Measurements from ENCODE around the gene TDRD5.
A peak's percentile ranks its signal among the peaks of the same experiment; 100 is the strongest.
"Not testable (repeated sequence)": the region's sequence is repeated elsewhere in the genome, so short reads cannot be mapped to it uniquely, and the experiment has no call there.

TDRD5 gene

GRCh38 chr1:179599623-179600249 lies 8.1 kb downstream of the TDRD5 start:
- DNase-seq: peak; percentile 49

DNA sequence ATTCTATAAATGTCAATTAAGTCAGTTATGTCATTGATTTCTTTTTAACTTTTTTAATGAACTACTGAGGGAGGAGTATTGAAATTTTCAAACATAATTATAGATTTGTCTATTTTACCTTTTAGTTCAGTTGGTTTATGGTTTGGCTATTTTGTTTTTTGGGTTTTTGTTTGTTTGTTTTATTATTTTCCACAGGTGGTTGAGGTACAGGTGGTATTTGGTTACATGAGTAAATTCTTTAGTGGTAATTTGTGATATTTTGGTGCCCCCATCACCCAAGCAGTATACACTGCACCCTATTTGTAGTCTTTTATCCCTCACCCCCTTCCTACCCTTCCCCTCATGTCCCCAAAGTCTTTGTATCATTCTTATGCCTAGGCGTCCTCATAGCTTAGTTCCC lies 9.5 kb downstream of the TDRD5 start:
- DNase-seq: no peak

- DNase-seq: no peak
Observed at GRCh38 chr1:179612361-179612760, 20.7 kb downstream of the TDRD5 start.

GRCh38 chr1:179630719-179631118 lies 39.1 kb downstream of the TDRD5 start:
- no peak for DNase-seq

DNA sequence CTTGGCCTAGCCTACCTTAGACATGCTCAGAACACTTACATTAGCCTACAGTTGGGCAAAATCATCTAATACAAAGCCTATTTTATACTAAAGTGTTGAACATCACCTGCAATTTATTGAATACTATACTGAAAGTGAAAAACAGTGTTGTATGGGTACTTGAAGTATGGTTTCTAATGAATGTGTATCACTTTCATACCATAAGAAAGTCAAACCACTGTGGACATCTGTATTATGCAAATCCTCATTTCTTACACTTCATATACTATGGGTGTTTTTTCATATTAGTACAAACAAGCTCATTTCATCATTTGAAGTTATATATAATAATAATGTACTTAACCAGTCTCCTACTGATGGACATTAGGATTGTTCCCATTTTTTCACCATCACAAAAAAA lies 41.2 kb downstream of the TDRD5 start:
- DNase-seq: no peak

DNA sequence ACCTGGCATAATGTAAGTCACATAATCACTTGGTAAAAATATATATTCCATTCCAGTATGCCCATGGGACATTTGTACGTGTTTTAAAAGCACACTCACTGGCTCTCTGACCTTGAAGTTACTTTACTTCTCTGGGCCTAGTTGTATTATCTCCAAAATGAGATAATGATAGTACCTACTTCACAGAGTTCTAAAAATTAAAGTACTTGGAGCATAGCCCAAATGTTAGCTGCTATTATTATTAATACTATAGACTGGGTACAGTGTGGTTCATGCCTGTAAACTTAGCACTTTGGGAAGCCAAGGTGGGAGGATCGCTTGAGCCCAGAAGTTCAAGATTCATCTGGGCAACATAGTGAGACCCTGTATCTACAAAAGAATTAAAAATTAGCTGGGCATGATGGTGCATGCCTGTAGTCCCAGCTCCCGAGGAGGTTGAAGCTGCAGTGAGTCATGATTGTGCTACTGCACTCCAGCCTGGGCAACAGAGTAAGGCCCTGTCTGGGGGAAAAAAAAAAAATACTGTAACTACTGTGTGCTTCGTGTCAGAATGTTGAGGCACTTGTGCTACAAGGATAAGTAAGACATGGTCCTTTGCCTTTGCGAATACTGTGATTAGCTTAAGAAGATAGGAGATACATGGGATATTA lies 45.7 kb downstream of the TDRD5 start:
- DNase-seq: no peak

GRCh38 chr1:179661018-179661417 lies 69.4 kb downstream of the TDRD5 start:
- DNase-seq: no peak

- no peak for DNase-seq
Observed at GRCh38 chr1:179663810-179664209, 72.2 kb downstream of the TDRD5 start.

- DNase-seq: no peak
Observed at GRCh38 chr1:179677882-179678281, 86.2 kb downstream of the TDRD5 start.

DNA sequence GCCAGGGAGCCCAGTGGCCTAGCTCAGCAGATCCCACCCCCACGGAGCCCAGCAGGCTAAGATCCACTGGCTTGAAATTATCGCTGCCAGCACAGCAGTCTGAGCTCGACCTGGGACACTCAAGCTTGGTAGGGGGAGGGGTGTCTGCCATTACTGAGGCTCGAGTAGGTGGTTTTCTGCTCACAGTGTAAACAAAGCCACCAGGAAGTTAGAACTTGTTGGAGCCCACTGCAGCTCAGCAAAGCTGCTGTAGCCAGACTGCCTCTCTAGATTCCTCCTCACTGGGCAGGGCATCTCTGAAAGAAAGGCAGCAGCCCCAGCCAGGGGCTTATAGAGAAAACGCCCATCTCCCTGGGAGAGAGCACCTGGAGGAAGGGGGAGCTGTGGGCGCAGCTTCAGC lies 102.9 kb downstream of the TDRD5 start:
- not testable (repeated sequence) for DNase-seq

DNA sequence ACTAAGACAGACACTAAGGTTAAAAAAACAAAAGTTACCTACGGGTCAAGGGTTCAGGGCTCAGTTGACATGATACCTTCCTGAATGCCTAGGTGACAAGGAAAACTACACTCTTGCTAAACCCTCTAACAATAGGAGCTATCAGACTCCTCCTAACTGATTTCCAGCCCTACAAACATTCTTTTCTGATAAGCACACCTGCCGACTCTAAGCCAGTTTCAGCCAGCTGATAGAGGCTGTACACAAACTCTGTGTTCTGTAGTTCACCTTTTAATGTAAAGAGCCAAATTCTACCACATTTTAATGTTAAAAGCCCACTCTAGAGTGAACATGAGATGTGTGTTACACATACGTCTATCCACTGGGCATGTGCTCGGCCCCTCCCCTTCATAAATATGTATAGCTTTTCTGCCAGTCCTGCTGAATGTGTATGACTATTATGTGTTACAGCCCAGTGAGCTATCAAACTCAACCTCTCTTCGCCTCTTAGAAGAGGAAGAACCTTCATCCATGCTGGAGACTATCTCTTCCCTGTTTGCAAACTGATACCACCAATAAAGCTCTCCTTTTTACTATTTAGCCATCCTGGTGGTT lies 111.4 kb downstream of the TDRD5 start:
- no peak for DNase-seq

DNA sequence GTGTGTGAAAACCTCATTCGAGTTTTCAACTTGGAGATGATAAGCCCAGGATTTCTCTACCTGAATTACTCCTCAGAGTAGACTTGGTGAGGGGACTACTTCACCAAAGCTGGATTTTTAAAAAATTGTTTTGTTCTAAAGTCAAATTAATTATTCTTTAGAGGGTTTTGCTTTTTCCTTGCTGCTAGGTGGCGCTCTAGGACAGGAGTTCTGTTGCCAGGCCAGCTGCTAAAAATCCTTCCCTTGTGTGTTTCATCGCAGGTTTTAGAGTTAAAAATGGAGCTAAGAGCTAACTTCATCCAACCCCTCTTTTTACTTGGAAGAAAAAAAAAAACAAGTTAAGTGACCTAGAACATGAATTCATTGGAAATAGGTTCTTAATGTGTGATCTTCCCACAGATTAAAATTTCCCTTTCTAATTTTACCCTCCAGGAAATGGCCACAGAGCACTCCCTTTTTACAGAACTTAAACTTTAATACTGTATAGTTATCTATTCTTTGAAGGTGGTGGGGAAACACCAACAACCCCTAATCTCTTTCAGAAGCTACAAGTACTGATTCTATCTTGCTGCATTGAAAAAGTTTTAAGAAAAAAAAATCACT lies 114.8 kb downstream of the TDRD5 start:
- peak; percentile 21 for DNase-seq

- DNase-seq: no peak
Observed at GRCh38 chr1:179707406-179707805, 115.8 kb downstream of the TDRD5 start.

GRCh38 chr1:179708434-179709195 lies 117.0 kb downstream of the TDRD5 start:
- DNase-seq: no peak

- peak; percentile 25 for DNase-seq
Observed at GRCh38 chr1:179709841-179710329, 118.3 kb downstream of the TDRD5 start.

DNA sequence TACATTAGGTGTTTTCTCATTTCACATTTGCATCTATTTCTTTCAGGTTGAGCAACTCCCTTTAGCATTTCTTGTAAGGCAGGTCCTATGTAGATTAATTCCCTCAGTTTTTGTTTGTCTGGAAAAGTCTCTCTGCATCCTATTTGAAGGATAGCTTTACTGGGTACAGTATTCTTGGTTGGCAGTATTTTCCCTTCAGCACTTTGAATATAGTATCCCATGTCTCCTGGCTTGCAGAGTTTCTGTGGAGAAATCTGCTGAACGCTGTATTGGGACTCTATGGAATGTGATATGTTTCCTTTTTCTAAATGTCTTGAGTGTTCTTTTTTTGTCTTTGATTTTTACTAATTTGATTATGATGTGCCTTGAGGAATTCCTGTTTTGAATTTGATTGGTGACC lies 122.5 kb downstream of the TDRD5 start:
- no peak for DNase-seq

DNA sequence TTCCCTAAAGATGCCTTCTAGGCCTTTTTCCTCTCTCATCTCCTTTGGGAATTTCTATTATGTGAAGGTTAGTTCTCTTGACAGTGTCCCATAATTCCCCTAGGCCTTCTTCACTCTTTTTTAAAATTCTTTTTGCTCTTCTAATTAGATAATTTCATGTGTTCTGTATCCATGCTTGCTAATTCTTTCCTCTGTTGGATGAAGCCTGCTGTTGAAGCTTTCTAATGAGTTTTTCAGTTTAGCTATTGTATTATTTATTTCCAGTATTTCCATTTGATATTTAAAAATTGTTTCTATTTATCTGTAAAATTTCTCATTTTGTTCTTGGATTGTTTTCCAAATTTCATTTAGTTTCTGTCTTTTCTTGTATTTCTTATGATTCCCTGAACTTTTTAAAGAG lies 123.0 kb downstream of the TDRD5 start:
- DNase-seq: no peak

DNA sequence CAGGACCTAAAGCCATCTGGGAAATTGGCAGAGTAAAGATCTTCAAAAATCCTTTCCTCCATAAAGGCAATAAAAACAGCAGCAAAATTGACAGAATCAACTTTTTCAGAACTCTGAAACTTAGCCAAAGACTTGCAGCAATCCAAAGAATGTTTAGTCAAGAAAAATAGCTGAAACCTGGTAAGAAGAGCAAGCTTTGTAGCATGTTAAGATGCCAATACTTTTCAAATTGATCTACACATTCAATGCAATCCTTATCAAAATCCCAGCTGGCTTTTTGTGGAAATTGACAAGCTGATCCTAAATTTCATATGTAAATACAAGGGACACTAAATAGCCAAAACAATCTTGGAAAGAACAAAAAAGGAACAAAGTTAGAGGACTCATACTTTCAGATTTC lies 127.6 kb downstream of the TDRD5 start:
- DNase-seq: no peak

DNA sequence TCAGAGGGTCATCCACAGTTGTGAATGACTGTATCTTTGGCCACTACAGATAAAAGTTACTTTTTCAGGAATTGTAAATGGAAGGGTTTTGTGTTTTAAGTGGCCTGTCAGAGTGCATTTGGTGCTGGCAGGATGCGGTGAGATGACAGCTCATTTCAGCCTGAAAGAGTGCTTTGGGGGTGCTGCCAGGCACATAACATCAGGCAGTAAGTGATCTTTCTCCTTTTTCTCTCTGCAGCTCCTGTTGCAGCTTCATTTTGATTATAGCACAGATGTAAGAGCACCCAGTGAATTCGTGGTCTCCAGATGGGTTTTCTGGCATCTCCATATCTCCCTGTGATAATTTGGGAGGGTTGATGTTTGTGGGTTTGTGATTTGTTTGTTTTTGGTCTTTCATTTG lies 136.6 kb downstream of the TDRD5 start:
- no peak for DNase-seq

- DNase-seq: no peak
Observed at GRCh38 chr1:179729881-179730280, 138.2 kb downstream of the TDRD5 start.

DNA sequence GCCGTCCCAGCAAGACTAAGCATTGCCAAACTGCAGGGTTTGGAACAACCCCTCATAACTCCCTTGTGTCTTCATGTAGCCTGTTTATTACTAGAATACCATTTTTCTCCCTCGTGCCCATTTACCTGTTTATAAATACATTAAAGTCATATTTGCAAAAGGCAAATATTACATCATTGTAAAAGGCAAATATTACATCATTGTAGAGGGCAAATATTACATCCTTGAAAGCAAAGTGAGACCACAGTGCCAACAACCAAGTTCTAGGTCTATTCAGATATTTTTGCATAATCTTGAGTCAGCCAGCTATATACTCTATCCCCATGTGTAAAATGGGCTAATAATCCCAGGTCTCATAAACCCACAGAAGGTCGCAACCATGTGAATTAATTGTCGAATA lies 140.0 kb downstream of the TDRD5 start:
- no peak for DNase-seq

All from SHP77 treated with DMSO at 0.1 percent for 48 hours (cell line).